KMS-11 (cell line): ENCODE results near the gene RPL13A.

Source experiments
- H2AFZ ChIP-seq: fragments of 200-600 bp; sonication (generic); 2 replicates; pipeline ENCODE4 v1.6.1; 2016; ENCODE audit warnings: antibody characterized with exemption, mixed run types, low read depth
- H3K27ac ChIP-seq: fragments of 200-600 bp; sonication (generic); 2 replicates; pipeline ENCODE4 v1.6.1; 2016; ENCODE audit warnings: mild to moderate bottlenecking, mixed run types
- H3K27me3 ChIP-seq: fragments of 200-600 bp; sonication (generic); 2 replicates; pipeline ENCODE4 v1.6.1; 2017; ENCODE audit warnings: mild to moderate bottlenecking, low read depth, mixed run types, moderate library complexity; ENCODE audit not compliant: insufficient read depth
- H3K36me3 ChIP-seq: fragments of 200-600 bp; sonication (generic); 2 replicates; pipeline ENCODE4 v1.6.1; 2017; ENCODE audit warnings: mild to moderate bottlenecking, mixed run types; ENCODE audit not compliant: insufficient read depth
- H3K4me1 ChIP-seq: fragments of 200-600 bp; sonication (generic); 2 replicates; pipeline ENCODE4 v1.6.1; 2016; ENCODE audit warnings: mild to moderate bottlenecking, low read depth, mixed run types; ENCODE audit not compliant: poor library complexity, severe bottlenecking
- H3K4me2 ChIP-seq: fragments of 200-600 bp; sonication (generic); 2 replicates; pipeline ENCODE4 v1.7.0; 2016; ENCODE audit warnings: mild to moderate bottlenecking, mixed run types
- H3K4me3 ChIP-seq: fragments of 200-600 bp; sonication (generic); IDR thresholded peaks from 2 replicates; pipeline ENCODE4 v1.6.1; 2017; ENCODE audit warnings: low read depth, low read length, mixed read lengths; ENCODE audit not compliant: insufficient read depth
- H3K79me2 ChIP-seq: fragments of 200-600 bp; sonication (generic); 2 replicates; pipeline ENCODE4 v1.6.1; 2016; ENCODE audit warnings: low read depth, mixed run types; ENCODE audit not compliant: insufficient read depth
- H3K9ac ChIP-seq: fragments of 200-600 bp; sonication (generic); 2 replicates; pipeline ENCODE4 v1.6.1; 2016; ENCODE audit warnings: mild to moderate bottlenecking, mixed run types
- H4K20me1 ChIP-seq: fragments of 200-600 bp; sonication (generic); 2 replicates; pipeline ENCODE4 v1.6.1; 2016; ENCODE audit warnings: mild to moderate bottlenecking, mixed run types; ENCODE audit not compliant: insufficient read depth
- CTCF ChIP-seq: fragments of 200-600 bp; sonication (generic); conservative IDR thresholded peaks from 2 replicates; pipeline ENCODE4 v1.6.1; 2017; ENCODE audit warnings: low read depth, mild to moderate bottlenecking, antibody characterized with exemption, low read length, moderate library complexity, mixed read lengths

Gene RPL13A

GRCh38 chr19:49448432-49448786 is 39.0 kb upstream of the RPL13A start:
- no peaks in the 10 kb centered on the region for H4K20me1 ChIP-seq
- H3K4me2 ChIP-seq = no peak overlapping the region
- H3K36me3 ChIP-seq = no peaks in the 10 kb centered on the region
- peaks cover 9% of the 10 kb centered on the region; the same call in 1 of the 2 replicates for H3K79me2 ChIP-seq
- H2AFZ ChIP-seq = no peak overlapping the region
- H3K4me1 ChIP-seq = peaks cover 21% of the 10 kb centered on the region
- H3K27ac ChIP-seq = no peak overlapping the region
- no peaks in the 10 kb centered on the region for H3K27me3 ChIP-seq
- no peak overlapping the region for H3K4me3 ChIP-seq
- no peak for TF ChIP-seq CTCF
- no peak overlapping the region for H3K9ac ChIP-seq

- Histone ChIP-seq H3K9ac (no peak overlapping the region), H3K27ac (no peak overlapping the region), H3K4me3 (no peak overlapping the region), H3K27me3 (no peaks in the 10 kb centered on the region), H3K4me2 (peak overlapping the region; percentile 70; the same call in 1 of the 2 replicates), H3K36me3 (no peaks in the 10 kb centered on the region), H2AFZ (no peak overlapping the region), H3K4me1 (peaks cover 28% of the 10 kb centered on the region), H4K20me1 (no peaks in the 10 kb centered on the region), H3K79me2 (peaks cover 24% of the 10 kb centered on the region)
- TF ChIP-seq CTCF = no peak
Measured at GRCh38 chr19:49450405-49450804, 37.0 kb upstream of the RPL13A start.

DNA sequence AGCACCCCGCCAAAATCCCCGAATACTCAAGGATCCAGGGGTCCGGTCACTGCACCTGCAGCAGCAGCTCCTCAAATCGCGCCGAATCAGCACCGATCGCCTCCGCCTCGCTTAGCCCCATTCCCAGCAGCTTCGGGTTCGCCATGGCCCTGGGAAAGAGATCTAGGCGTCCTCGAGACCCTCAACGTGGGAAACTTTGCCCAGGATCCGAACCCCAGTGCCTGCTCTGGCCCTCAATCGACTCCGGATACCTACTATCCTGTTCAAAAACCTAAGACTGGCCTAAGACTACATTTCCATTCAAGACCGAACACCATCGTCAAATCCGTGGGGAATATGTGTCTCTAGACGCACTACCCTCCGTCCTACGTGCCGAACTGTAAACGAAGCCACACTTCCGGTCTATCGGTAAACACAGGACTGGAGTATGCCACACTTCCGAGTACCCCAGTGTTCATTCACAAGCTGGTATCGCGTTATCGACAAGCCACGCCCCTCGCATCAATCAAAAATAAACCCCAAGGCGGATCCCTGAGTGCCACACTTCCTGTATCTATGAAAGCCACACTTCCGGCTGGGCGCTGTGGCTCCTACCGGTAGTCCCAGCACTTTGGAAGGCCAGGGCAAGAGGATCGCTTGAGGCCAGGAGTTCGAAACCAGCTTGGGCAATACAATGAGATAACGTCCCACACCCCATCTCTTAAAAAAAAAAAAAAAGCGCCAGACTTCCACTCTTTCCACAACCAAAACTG is 35.8 kb upstream of the RPL13A start, which contains the start of gene PIH1D1:
Gene PIH1D1, minus strand, starts transcription at position 385 of the 752 bp plus-strand sequence. Its CDS starts 240 bp downstream, at position 145.
- peaks cover 39% of the 10 kb centered on the region for H3K4me1 ChIP-seq
- no peak for TF ChIP-seq CTCF
- peak within 1 kb of the TSS; percentile 39 for H3K4me3 ChIP-seq
- no peaks in the 10 kb centered on the region for H3K27me3 ChIP-seq
- peak within 1 kb of the TSS; percentile 88 for H3K27ac ChIP-seq
- peak within 1 kb of the TSS; percentile 81; the same call in 1 of the 2 replicates for H3K9ac ChIP-seq
- H3K79me2 ChIP-seq = peaks cover 24% of the 10 kb centered on the region
- H2AFZ ChIP-seq = peak within 1 kb of the TSS; percentile 60; the same call in 1 of the 2 replicates
- no peaks in the 10 kb centered on the region for H4K20me1 ChIP-seq
- peak within 1 kb of the TSS; percentile 70 for H3K4me2 ChIP-seq
- no peaks in the 10 kb centered on the region for H3K36me3 ChIP-seq

DNA sequence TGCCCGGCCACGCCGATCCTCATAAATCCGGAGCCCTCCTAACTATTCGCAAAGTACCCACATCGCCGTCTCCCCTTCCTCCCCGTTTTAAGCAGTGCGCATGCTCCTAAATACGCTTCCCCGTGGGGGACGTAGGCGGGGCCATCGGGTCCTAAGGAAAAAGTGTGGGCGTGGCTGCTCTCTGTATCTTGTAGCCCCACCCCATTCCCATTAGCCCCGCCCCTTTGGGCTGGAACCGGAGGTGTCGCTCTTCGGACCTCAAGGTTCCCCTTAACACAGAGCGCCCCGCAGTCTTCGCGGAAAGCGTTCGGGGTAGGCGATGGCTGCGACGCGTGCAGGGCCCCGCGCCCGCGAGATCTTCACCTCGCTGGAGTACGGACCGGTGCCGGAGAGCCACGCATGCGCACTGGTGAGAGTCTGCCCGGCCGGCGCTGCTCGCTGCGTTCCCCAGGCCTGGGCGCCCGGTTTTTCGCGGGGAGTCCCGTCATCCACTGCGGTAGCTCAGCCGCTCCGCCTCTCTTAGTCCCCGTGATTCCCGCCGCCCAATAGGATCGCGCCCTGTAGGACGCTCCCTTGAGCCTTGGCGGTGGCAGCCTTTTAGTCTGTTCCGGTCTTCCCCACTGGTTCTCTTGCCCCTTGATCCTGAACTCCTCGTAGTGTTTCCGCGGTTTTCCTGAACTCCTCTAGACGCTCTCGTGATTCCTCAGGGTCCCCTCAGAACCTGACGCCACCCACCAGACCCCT is 34.2 kb upstream of the RPL13A start, which contains the start of gene ALDH16A1:
Gene ALDH16A1, plus strand, starts transcription at position 213 of the 744 bp plus-strand sequence. Its CDS starts 107 bp downstream, at position 320.
- Histone ChIP-seq H3K27ac (peak within 1 kb of the TSS; percentile 88), H4K20me1 (no peaks in the 10 kb centered on the region), H3K4me3 (no peak within 1 kb of the TSS), H3K4me2 (peak within 1 kb of the TSS; percentile 65), H3K79me2 (peaks cover 24% of the 10 kb centered on the region), H3K27me3 (no peaks in the 10 kb centered on the region), H2AFZ (peak within 1 kb of the TSS; percentile 59), H3K9ac (peak within 1 kb of the TSS; percentile 81), H3K36me3 (no peaks in the 10 kb centered on the region), H3K4me1 (peaks cover 55% of the 10 kb centered on the region)
- no peak for TF ChIP-seq CTCF
